ENCODE measurements around the gene KAT2B.

The KAT2B gene

GRCh38 chr3:20103731-20104130, 63.5 kb downstream of the KAT2B start:
- Histone ChIP-seq H3K27me3 (no peaks in the 10 kb centered on the region), H3K36me3 (peaks cover 39% of the 10 kb centered on the region), H3K4me1 (ENCODE audit: control insufficient read depth in 1 of 2, insufficient read depth in 1 of 2, low read depth in 1 of 2, low read length in 1 of 2) (peaks cover 0 to 3% of the 10 kb centered on the region in 2 experiments), H3K4me3 (ENCODE audit: low read depth in 1 of 2, low read length in 1 of 2) (no peak overlapping the region), H3K27ac (no peak overlapping the region), H3K9me3 (no peaks in the 10 kb centered on the region)
- TF ChIP-seq, protein P1, sequence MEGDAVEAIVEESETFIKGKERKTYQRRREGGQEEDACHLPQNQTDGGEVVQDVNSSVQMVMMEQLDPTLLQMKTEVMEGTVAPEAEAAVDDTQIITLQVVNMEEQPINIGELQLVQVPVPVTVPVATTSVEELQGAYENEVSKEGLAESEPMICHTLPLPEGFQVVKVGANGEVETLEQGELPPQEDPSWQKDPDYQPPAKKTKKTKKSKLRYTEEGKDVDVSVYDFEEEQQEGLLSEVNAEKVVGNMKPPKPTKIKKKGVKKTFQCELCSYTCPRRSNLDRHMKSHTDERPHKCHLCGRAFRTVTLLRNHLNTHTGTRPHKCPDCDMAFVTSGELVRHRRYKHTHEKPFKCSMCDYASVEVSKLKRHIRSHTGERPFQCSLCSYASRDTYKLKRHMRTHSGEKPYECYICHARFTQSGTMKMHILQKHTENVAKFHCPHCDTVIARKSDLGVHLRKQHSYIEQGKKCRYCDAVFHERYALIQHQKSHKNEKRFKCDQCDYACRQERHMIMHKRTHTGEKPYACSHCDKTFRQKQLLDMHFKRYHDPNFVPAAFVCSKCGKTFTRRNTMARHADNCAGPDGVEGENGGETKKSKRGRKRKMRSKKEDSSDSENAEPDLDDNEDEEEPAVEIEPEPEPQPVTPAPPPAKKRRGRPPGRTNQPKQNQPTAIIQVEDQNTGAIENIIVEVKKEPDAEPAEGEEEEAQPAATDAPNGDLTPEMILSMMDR (IDR thresholded peaks at IDR 0.05), result no peak

GRCh38 chr3:20104167-20104661, 64.0 kb downstream of the KAT2B start:
- Histone ChIP-seq H3K4me3 (ENCODE audit: low read depth in 1 of 2, low read length in 1 of 2) (no peak overlapping the region), H3K4me1 (ENCODE audit: control insufficient read depth in 1 of 2, insufficient read depth in 1 of 2, low read depth in 1 of 2, low read length in 1 of 2) (peaks cover 0 to 3% of the 10 kb centered on the region in 2 experiments), H3K36me3 (peaks cover 37% of the 10 kb centered on the region), H3K9me3 (no peaks in the 10 kb centered on the region), H3K27ac (no peak overlapping the region), H3K27me3 (no peaks in the 10 kb centered on the region)
- TF ChIP-seq, protein P1 (IDR thresholded peaks at IDR 0.05), result no peak

GRCh38 chr3:20105513-20106280, 65.5 kb downstream of the KAT2B start:
- Histone ChIP-seq H3K9me3 (no peaks in the 10 kb centered on the region), H3K27ac (no peak overlapping the region), H3K36me3 (peaks cover 27% of the 10 kb centered on the region), H3K27me3 (no peaks in the 10 kb centered on the region), H3K4me3 (ENCODE audit: low read depth in 1 of 2, low read length in 1 of 2) (no peak overlapping the region), H3K4me1 (ENCODE audit: control insufficient read depth in 1 of 2, insufficient read depth in 1 of 2, low read depth in 1 of 2, low read length in 1 of 2) (peaks cover 0 to 3% of the 10 kb centered on the region in 2 experiments)
- TF ChIP-seq, protein P1 (IDR thresholded peaks at IDR 0.05), result no peak

- Histone ChIP-seq H3K4me1 (ENCODE audit: control insufficient read depth in 1 of 2, insufficient read depth in 1 of 2, low read depth in 1 of 2, low read length in 1 of 2) (peaks cover 0 to 3% of the 10 kb centered on the region in 2 experiments), H3K36me3 (peaks cover 27% of the 10 kb centered on the region), H3K9me3 (no peaks in the 10 kb centered on the region), H3K27me3 (no peaks in the 10 kb centered on the region), H3K4me3 (ENCODE audit: low read depth in 1 of 2, low read length in 1 of 2) (no peak overlapping the region), H3K27ac (no peak overlapping the region)
- TF ChIP-seq, protein P1 (IDR thresholded peaks at IDR 0.05), result no peak
These were observed 67.5 kb downstream of the KAT2B start for GRCh38 chr3:20107722-20108121.

- Histone ChIP-seq H3K27ac (no peak overlapping the region), H3K4me3 (ENCODE audit: low read depth in 1 of 2, low read length in 1 of 2) (no peak overlapping the region), H3K36me3 (peaks cover 36% of the 10 kb centered on the region), H3K27me3 (no peaks in the 10 kb centered on the region), H3K9me3 (no peaks in the 10 kb centered on the region), H3K4me1 (ENCODE audit: control insufficient read depth in 1 of 2, insufficient read depth in 1 of 2, low read depth in 1 of 2, low read length in 1 of 2) (peaks cover 0 to 3% of the 10 kb centered on the region in 2 experiments)
- TF ChIP-seq, protein P1 (IDR thresholded peaks at IDR 0.05), result no peak
These were observed 68.6 kb downstream of the KAT2B start for GRCh38 chr3:20108869-20109268.

Measured in neutrophil (primary cell).